ENCODE results near the gene SULT1A1.
"Not testable (repeated sequence)": the region's sequence is repeated elsewhere in the genome, so short reads cannot be mapped to it uniquely, and the experiment has no call there.

The SULT1A1 gene

GRCh38 chr16:28607116-28607623 is 2.7 kb downstream of the SULT1A1 start:
- no peak overlapping the region for H3K4me3 ChIP-seq (ENCODE audit: low read depth, low read length)
- no peak for TF ChIP-seq CTCF (IDR thresholded peaks at IDR 0.05; ENCODE audit: control insufficient read depth, extremely low read depth, insufficient read depth)
- no peak for DNase-seq (ENCODE audit: low read depth)

GRCh38 chr16:28606291-28607115 is 3.3 kb downstream of the SULT1A1 start:
- no peak overlapping the region for H3K4me3 ChIP-seq (ENCODE audit: low read depth, low read length)
- TF ChIP-seq CTCF (IDR thresholded peaks at IDR 0.05; ENCODE audit: control insufficient read depth, extremely low read depth, insufficient read depth): no peak
- DNase-seq (ENCODE audit: low read depth): no peak

DNA sequence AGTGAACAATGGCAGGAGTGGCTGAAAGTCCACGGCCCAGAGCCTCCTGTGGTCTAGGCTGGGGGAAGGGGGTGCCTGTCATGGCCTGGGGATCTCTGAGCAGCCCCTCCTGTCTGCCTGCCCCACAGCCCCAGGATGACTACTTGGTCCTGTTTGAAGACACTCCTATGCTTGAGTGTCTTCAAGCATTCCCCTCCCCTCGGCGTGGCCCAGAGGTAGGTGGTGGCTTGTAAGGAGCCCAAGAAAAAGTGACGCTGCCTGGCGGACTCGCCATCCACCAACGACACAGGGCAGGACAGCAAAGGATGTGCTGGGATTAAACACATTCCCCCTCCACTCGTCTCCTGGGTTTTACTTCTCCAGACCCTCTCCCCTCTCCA is 5.7 kb downstream of the SULT1A1 start:
- no peak for TF ChIP-seq CTCF (IDR thresholded peaks at IDR 0.05; ENCODE audit: control insufficient read depth, extremely low read depth, insufficient read depth)
- DNase-seq (ENCODE audit: low read depth): no peak
- no peak overlapping the region for H3K4me3 ChIP-seq (ENCODE audit: low read depth, low read length)

DNA sequence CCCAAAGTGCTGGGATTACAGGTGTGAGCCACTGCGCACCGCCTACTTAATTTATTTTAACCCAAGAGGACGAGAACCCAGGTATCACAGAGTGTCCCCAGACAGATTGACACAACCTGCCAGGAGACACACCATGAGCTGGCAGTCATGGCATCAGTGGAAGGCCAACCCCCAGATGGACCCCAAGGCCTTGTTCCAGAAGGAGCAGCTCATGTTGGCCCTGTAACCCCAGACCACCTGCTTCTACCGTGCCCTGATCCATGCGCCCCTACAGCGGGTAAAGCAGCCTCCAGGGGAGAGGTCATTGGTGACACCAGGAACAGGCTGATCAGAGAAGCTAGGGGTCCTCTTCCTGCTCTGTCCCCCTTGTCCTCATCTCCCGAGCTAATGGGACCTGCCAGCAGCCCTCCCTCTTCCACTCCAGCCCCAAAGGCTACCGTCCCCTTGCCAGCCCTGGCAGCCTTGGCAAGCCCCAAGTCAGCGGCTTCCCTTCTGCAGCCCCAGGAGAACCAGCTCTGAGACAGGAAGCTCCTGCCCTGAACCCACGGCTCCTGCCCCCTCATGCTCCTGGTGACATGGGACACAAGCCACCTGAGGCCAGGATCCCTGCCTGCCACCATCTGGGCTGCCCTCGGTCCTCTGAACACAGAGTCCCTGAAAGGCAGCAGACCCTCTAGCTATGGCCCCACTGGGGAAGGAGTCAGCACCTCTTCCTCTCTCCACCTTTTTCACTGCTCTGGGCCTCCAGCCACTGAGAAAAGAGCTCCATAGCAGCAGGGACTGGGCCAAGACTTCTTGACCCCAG is 6.3 kb downstream of the SULT1A1 start:
- DNase-seq (ENCODE audit: low read depth): no peak
- TF ChIP-seq CTCF (IDR thresholded peaks at IDR 0.05; ENCODE audit: control insufficient read depth, extremely low read depth, insufficient read depth): no peak
- H3K4me3 ChIP-seq (ENCODE audit: low read depth, low read length): no peak overlapping the region

DNA sequence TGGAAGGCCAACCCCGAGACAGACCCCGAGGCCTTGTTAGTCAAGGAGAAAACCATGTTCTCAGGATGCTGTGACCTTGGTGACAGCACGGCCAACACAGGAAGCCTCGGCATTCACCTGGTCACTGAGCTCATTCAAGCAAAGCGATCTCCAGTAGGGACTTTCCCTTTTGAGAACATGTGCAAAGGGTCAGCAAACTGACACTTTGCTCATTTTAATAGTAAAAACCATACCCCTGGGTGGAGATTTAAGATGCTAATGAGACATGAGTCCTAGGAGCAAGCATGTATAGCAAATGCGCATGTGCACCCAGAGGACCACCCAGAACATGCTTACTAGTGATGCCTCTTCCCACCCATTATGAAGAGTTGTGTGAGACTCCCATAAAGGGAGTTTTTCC is 7.3 kb downstream of the SULT1A1 start:
- no peak for DNase-seq (ENCODE audit: low read depth)
- no peak for TF ChIP-seq CTCF (IDR thresholded peaks at IDR 0.05; ENCODE audit: control insufficient read depth, extremely low read depth, insufficient read depth)
- no peak overlapping the region for H3K4me3 ChIP-seq (ENCODE audit: low read depth, low read length)

DNA sequence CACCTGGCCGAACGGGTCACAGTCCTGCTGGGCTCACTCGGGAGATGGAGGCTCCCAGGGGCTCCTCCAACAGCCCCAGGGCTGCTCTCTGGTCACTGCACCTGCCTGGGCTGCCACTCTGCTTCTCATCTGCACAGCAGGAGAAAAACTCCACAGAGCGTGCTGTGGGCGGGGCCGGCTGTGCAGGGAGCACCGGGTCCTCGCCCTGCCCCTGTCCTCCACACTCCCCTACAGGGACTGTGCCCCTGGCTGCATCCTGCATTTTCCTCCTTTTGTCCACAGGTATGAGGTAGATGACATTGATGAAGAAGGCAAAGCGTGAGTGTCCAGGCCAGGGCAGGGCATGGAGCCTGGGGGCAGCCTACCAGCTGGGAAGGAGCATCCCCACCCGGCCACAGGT is 7.8 kb downstream of the SULT1A1 start:
- DNase-seq (ENCODE audit: low read depth); H3K4me3 ChIP-seq (ENCODE audit: low read depth, low read length): not testable (repeated sequence)

- not testable (repeated sequence) for H3K4me3 ChIP-seq (ENCODE audit: low read depth, low read length); DNase-seq (ENCODE audit: low read depth)
Measured at GRCh38 chr16:28601589-28601988, 8.3 kb downstream of the SULT1A1 start.

GRCh38 chr16:28600965-28601364 is 8.9 kb downstream of the SULT1A1 start:
- DNase-seq (ENCODE audit: low read depth); H3K4me3 ChIP-seq (ENCODE audit: low read depth, low read length): not testable (repeated sequence)

DNA sequence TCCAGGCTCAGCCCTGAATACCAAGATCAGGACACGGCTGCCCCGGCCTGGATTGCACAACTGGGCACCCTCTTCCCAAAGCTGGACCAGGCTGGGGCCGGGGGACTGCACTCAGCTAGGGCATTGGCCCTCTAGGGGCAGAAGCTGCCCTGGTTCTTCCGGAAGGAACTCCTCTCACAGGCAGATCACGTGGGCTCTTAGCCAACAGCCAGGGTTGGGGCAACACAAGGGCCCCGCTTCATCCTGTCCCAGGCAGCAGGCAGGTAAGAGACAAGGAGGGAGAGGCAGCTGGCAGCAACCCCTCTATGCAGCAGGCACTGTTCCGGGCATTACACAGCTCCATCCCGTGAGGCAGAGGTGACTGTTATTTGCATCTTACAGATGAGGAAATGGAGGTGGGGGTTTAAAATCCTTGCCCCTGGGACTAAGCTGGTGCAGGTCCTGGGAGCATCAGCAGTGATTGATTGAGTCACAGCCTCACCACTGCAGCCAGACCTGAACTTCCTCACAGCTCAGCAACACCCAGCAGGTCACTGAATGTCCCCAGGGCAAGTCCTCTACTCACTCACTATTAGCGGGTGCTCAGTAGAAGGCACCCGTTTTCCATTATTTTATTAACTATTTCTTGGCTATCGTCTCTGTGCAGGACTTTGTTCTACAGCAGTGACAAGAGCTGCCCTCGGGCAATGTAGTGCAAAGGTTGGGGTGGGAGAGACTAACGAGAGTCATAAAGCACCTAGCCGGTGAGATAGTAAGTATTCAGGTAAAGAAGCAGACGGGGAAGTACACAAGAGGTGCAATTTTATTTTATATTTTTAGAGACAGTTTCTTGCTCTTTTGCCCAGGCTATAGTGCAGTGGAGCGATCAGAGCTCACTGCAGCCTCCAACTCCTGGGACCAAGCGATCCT is 10.2 kb downstream of the SULT1A1 start:
- not testable (repeated sequence) for H3K4me3 ChIP-seq (ENCODE audit: low read depth, low read length); DNase-seq (ENCODE audit: low read depth)

Measured in LNCaP clone FGC (cell line).